ENCODE measurements around the gene ROPN1L.

DNA sequence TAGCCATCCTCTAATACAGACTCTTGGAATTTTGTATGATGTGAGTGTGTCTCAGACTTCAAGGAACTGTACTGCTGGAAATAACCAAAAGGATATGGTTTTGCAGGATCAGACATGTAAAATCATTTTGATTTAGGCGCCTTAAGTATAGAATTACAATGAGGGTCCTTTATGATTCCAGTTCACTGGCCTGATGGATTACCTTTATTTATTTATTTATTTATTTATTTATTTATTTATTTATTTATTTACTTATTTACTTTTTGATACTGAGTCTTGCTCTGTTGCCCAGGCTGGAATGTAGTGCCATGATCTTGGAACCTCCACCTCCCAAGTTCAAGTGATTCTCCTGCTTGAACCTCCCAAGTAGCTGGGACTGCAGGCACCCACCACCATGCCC is 37.9 kb upstream of the ROPN1L start:
- TF ChIP-seq EZH2 (IDR thresholded peaks at IDR 0.05; ENCODE audit: borderline replicate concordance, low read length) = no peak
- TF ChIP-seq, protein P1, sequence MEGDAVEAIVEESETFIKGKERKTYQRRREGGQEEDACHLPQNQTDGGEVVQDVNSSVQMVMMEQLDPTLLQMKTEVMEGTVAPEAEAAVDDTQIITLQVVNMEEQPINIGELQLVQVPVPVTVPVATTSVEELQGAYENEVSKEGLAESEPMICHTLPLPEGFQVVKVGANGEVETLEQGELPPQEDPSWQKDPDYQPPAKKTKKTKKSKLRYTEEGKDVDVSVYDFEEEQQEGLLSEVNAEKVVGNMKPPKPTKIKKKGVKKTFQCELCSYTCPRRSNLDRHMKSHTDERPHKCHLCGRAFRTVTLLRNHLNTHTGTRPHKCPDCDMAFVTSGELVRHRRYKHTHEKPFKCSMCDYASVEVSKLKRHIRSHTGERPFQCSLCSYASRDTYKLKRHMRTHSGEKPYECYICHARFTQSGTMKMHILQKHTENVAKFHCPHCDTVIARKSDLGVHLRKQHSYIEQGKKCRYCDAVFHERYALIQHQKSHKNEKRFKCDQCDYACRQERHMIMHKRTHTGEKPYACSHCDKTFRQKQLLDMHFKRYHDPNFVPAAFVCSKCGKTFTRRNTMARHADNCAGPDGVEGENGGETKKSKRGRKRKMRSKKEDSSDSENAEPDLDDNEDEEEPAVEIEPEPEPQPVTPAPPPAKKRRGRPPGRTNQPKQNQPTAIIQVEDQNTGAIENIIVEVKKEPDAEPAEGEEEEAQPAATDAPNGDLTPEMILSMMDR (conservative IDR thresholded peaks at IDR 0.05 in 1 of 2, IDR thresholded peaks at IDR 0.05 in 1 of 2; ENCODE audit: extremely low read depth in 1 of 2, insufficient read depth in 1 of 2, low read depth in 1 of 2, low read length in 2 of 2) = no peak
